GM19328 (cell line): ENCODE results near the gene CERCAM.
"Not testable (repeated sequence)": the region's sequence is repeated elsewhere in the genome, so short reads cannot be mapped to it uniquely, and the experiment has no call there.

Source experiments
- ATAC-seq: cut with Tn5 transposase; IDR thresholded peaks from one replicate; pipeline ENCODE4 v1.9.1; 2021; ENCODE audit warnings: mild to moderate bottlenecking, moderate library complexity; ENCODE audit not compliant: unreplicated experiment

The CERCAM gene

DNA sequence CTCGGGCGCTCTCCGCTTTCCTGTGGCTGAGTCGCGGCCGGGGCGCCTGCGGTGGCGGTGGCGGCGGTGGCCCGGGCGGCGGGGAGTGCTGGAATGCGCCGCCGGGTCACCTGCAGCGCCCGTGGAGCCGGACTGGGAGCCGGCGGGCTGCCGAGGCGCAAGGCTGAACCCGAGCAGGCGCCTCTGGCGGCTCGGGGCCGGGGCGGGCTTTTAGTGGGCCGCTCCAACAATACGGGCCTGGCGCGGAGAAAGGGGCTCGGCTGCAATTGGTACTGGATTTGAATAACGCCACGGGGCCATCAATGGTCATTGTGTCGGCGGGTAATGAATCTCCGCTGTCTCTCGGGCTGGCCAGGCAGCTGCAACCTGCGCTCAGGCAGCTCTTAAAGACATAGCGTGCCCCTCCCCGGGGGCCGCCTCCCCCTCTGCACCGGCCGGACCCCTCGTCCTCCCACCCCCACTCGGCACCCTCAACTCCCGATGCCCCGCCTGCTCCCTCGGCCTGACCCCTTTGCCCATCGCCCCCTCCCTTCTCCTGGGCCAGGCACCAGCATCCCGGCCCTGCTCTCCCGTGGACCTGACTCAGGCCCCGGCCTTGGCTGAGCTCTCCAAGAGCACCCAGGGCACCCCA, 27.4 kb upstream of the CERCAM start:
- ATAC-seq = no peak

DNA sequence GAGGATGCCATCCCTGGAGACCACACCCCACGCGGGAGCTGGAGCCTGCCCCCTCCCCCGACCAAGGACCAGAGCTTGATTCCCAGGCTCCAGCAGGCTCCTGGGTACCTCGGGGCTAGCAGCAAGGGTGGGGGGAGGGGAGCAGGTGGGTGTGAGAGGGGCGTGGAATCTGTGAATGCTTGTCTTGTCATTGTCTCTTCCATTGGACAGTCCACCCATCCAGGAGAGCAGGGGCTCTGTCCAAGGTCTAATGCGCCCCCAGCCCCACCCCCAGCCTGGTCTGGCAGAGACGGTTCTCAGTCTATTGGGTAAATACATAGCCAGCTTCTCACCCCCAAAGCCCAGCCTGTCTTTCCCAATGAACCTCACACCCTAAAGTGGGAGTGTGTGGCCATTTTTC, 26.7 kb upstream of the CERCAM start:
- no peak for ATAC-seq

GRCh38 chr9:128394379-128395168, 26.1 kb upstream of the CERCAM start:
- ATAC-seq = no peak

- ATAC-seq = no peak
Observed at GRCh38 chr9:128396970-128397613, 23.6 kb upstream of the CERCAM start.

GRCh38 chr9:128397831-128398230, 22.8 kb upstream of the CERCAM start:
- ATAC-seq = no peak

GRCh38 chr9:128399861-128400260, 20.8 kb upstream of the CERCAM start:
- no peak for ATAC-seq

DNA sequence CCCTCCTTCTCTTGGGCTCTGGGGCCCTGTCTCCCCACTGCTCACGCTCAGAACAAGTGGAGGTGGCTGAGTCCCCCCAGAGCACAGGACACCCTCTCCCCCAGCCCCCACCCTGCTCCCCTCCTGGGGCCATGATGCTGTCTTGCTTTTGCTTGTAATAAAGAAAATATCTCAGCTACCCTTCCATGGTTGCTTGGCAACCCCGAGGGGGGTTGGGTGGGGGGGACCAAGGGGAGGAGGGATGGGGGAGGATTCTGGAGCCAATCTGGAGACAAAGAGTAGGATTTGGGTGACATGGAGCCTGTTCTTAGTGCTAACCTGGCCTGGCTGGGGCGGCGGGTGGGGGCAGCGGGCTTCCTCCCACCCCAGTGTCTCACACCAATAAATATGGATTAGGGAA, 16.1 kb upstream of the CERCAM start:
- no peak for ATAC-seq

DNA sequence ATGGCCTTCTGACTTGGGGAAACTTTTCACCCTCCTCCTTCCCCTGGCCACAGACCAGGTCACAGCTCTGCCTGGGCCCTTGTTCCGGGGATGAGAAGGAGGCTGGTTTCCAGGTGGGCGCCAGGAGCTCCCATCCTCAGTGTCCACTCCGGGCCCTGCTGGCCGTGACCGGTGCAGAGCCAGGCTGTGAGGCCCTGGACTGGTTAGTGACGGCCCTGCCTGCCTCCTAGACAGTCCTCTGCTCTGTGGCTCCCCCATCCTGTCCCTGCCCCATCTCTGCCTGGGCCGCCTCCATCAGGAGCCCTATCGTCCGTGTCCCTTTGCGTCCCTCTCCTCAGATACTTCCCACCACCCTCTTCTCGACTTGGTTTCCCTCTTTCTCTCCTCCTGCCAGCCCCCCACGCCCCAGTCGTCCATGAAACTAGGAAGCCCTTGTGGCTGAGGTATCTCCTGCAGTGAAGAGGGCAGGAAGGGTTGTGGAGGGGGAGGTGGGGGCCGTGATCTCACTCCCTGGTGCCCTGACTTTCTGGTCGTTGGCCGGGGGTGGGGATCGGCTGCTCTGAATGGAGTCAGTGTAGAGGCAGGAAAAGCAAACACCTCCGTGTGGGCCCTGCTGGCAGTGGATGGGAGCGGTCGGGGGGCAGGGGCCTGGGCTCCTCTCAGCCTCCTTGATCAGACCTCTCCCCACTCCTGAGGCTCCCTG, 15.4 kb upstream of the CERCAM start:
- no peak for ATAC-seq

DNA sequence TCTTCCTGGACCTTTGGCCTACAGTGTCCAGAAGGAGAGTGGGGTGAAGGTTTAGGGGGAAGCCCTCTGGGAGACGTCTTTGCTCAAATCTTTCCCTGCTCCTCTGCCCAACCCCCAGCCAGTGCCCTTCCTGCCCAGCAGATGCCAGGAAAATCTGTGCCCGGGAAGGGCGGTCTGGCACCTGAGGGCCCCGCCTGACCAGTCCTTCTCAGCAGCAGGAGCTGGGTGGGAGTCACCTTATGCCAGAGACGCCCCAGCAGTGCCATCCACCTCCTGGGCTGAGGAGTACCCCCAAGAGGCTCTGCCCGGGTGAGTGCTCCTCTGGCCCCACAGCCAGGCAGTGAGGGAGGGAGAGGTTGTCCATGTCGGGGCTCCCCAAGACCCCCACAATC, 14.9 kb upstream of the CERCAM start:
- no peak for ATAC-seq

GRCh38 chr9:128406848-128407391, 13.7 kb upstream of the CERCAM start:
- no peak for ATAC-seq

DNA sequence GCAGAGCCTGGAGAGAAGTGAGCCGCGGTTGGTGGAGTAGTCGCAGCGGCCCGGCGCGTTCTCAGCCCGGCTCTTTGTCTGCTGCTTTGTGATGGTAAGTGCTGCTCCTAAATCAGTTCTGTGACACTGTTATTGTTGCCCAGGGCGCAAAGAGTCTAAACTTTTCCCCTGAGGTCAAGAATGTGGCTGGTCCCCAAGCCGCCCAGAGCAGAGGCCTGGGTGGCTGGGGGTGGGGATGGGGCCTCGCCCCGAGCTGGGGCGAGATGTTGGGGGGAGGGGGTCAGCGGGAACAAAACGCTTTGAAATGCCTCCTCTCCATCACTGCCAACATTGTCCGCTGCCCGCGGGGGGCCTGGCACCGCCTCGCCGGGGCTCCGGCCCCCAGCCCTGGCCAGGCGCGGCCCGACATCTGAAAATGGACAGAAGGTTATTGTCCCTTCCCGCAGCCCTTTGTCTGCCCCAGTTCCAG, 11.7 kb upstream of the CERCAM start:
- ATAC-seq = no peak

- ATAC-seq = no peak
Observed at GRCh38 chr9:128409450-128409849, 11.2 kb upstream of the CERCAM start.

- ATAC-seq = no peak
Observed at GRCh38 chr9:128409978-128410377, 10.7 kb upstream of the CERCAM start.

GRCh38 chr9:128411364-128412119, 9.1 kb upstream of the CERCAM start:
- no peak for ATAC-seq

- no peak for ATAC-seq
Observed at GRCh38 chr9:128412120-128412790, 8.4 kb upstream of the CERCAM start.

- not testable (repeated sequence) for ATAC-seq
Observed at GRCh38 chr9:128413728-128414127, 6.9 kb upstream of the CERCAM start.

- ATAC-seq = no peak
Observed at GRCh38 chr9:128414461-128414860, 6.2 kb upstream of the CERCAM start.

- no peak for ATAC-seq
Observed at GRCh38 chr9:128415281-128415680, 5.4 kb upstream of the CERCAM start.

DNA sequence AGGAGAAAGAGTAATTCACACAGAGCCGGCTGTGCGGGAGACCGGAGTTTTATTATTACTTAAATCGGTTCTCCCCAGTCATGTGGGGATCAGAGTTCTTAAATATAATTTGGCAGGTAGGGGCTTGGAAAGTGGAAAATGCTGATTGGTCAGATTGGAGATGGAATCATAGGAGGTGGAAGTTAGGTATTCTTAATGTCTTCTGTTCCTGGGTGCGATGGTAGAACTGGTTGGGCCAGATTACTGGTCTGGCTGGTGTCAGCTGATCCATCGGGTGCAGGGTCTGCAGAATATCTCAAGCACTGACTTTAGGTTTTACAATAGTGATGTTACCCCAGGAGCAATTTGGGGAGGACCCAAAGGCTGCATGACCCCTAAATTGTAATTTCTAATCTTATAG, 4.6 kb upstream of the CERCAM start:
- no peak for ATAC-seq
